Measurements from ENCODE around the gene SEMA5B. TPM values are rescaled to one million over a fixed set of nuclear protein-coding genes. Genes with fewer than 3 reads are reported as not detected.

The SEMA5B gene
- polyA plus RNA-seq, 1 experiment: not detected

DNA sequence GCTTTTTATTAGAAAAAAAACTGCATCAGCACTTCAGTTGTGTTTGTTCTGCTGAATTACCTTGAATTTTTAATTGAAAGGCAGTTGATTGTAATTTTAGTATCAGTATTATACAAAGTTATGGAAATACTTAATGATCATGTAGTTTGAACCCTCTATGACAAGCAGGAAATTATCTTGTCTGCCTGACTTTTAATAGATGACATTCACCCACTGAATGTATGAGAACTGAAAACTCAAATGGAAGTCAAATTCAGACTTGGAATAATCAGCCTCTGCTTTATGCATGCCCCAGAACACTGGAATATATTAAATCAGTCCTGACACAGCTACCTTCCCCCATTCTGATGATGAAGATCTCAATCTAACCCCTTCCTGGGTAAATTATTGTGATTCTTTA lies 159.2 kb downstream of the SEMA5B start:
- no peak for DNase-seq (ENCODE audit: low read depth)
- no peaks in the 10 kb centered on the region for H3K27me3 ChIP-seq (ENCODE audit: control insufficient read depth, insufficient read depth, low read length)
- TF ChIP-seq, protein P1, sequence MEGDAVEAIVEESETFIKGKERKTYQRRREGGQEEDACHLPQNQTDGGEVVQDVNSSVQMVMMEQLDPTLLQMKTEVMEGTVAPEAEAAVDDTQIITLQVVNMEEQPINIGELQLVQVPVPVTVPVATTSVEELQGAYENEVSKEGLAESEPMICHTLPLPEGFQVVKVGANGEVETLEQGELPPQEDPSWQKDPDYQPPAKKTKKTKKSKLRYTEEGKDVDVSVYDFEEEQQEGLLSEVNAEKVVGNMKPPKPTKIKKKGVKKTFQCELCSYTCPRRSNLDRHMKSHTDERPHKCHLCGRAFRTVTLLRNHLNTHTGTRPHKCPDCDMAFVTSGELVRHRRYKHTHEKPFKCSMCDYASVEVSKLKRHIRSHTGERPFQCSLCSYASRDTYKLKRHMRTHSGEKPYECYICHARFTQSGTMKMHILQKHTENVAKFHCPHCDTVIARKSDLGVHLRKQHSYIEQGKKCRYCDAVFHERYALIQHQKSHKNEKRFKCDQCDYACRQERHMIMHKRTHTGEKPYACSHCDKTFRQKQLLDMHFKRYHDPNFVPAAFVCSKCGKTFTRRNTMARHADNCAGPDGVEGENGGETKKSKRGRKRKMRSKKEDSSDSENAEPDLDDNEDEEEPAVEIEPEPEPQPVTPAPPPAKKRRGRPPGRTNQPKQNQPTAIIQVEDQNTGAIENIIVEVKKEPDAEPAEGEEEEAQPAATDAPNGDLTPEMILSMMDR (IDR thresholded peaks at IDR 0.05; ENCODE audit: insufficient read depth, low read depth, low read length): no peak
- CTCF ChIA-PET: no interaction called here
- H3K4me3 ChIP-seq (ENCODE audit: low read depth, low read length): no peak overlapping the region
- POLR2A ChIA-PET: no interaction called here
- no peaks in the 10 kb centered on the region for H3K36me3 ChIP-seq (ENCODE audit: control insufficient read depth, insufficient read depth, low read length)

GRCh38 chr3:122864498-122864897 lies 163.1 kb downstream of the SEMA5B start:
- ChIA-PET POLR2A (no interaction called here), CTCF (no interaction called here)
- H3K36me3 ChIP-seq (ENCODE audit: control insufficient read depth, insufficient read depth, low read length): no peaks in the 10 kb centered on the region
- TF ChIP-seq, protein P1 (IDR thresholded peaks at IDR 0.05; ENCODE audit: insufficient read depth, low read depth, low read length): no peak
- DNase-seq (ENCODE audit: low read depth): no peak
- no peak overlapping the region for H3K4me3 ChIP-seq (ENCODE audit: low read depth, low read length)
- no peaks in the 10 kb centered on the region for H3K27me3 ChIP-seq (ENCODE audit: control insufficient read depth, insufficient read depth, low read length)

DNA sequence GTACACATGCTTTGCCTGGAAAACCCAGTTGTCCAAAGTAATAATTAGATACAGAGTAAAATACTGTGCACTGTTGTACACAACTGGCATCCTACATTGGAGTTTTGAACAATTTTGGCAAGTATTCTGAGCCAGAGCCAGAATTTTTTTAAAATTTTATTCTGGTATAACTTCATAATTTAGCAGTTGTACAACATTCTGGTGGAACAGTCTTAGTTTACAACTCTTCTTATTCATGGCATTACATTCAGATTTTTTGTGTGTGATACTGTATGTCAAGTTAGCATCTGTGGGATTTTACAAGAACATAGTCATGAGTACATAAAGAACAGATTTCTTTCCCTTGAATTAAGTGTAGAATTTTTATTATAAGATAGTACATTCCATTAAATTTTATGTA lies 165.2 kb downstream of the SEMA5B start:
- no peaks in the 10 kb centered on the region for H3K27me3 ChIP-seq (ENCODE audit: control insufficient read depth, insufficient read depth, low read length)
- CTCF ChIA-PET: no interaction called here
- H3K4me3 ChIP-seq (ENCODE audit: low read depth, low read length): no peak overlapping the region
- TF ChIP-seq, protein P1 (IDR thresholded peaks at IDR 0.05; ENCODE audit: insufficient read depth, low read depth, low read length): no peak
- H3K36me3 ChIP-seq (ENCODE audit: control insufficient read depth, insufficient read depth, low read length): no peaks in the 10 kb centered on the region
- POLR2A ChIA-PET: no interaction called here
- DNase-seq (ENCODE audit: low read depth): no peak

Other genes starting within 250 kb of the SEMA5B start
- gene HSPBAP1, start 233.9 kb downstream of the SEMA5B start, polyA plus RNA-seq (2011; rRNA removed): 2.9 and 4.5 TPM in 2 replicates
- 8.4 and 12.1 TPM in 2 replicates for gene SLC49A4, start 232.7 kb downstream of the SEMA5B start, polyA plus RNA-seq (2011; rRNA removed)
- gene PDIA5, start 39.3 kb upstream of the SEMA5B start, polyA plus RNA-seq (2011; rRNA removed): 47.3 and 53.5 TPM in 2 replicates
- 16.8 and 33.4 TPM in 2 replicates for gene SEC22A, start 174.2 kb upstream of the SEMA5B start, polyA plus RNA-seq (2011; rRNA removed)

Data from BJ (cell line).